ENCODE data around the gene PAX7.

PAX7 gene

DNA sequence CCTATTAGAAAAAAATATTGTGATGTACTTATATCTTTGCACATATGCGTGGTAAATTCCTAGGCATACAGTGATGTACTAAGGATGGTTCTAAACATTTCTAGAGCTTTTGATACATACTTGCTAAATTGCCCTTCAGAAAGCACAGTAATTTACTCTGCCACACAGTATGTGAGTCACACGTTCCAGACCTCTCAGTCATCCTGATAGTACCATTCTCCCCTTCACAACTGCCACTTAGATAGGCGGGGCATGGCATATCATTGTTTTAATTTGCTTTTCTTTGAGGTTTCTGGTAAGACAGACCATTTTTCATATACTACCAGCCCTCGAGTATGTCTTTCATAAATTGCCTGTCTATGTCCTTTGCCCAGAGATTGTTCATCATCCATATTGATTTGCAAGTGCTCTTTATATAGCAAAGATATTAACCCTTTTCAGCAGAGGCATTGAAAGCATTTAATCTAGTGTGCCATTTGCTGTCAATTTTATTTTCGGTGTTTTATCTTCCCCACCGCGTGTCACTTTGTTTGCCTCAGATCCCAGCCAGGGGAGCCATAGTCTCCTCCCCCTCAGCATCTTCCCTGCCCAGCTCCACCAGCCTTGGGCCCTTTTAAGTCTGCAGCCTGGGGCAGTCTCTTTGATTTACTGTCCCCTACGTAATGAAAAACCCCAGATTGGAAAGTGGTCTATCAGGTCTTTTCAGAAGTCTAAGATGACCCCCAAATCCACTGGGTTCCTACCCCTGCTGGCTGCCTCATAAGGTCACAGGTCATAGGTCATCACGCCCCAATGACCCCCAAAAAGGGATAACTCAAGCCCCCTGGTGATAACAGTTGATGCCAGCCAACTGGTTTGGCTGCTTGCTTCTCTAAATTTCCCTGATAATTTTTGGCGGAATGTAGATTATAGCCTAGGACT lies 11.8 kb upstream of the PAX7 start:
- no peaks in the 10 kb centered on the region for H3K36me3 ChIP-seq (ENCODE audit: control insufficient read depth in 4 of 4, insufficient read depth in 4 of 4, low read length in 3 of 4)
- H3K27me3 ChIP-seq (replicated peaks in 2 of 5; ENCODE audit: control insufficient read depth in 4 of 5, insufficient read depth in 5 of 5, low read length in 4 of 5): peaks cover 2 to 81% (median 17%) of the 10 kb centered on the region in 5 experiments
- no peak for DNase-seq
- no peaks in the 10 kb centered on the region for H3K4me1 ChIP-seq (ENCODE audit: control extremely low read depth in 1 of 4, control insufficient read depth in 4 of 4, insufficient read depth in 4 of 4, low read length in 3 of 4)
- no peaks in the 10 kb centered on the region for H3K9me3 ChIP-seq (ENCODE audit: control extremely low read depth in 1 of 5, control insufficient read depth in 4 of 5, insufficient read depth in 2 of 5, low read depth in 1 of 5, low read length in 4 of 5)
- ChIA-PET POLR2A (no interaction called here), CTCF (no interaction called here)
- H3K4me3 ChIP-seq (ENCODE audit: control insufficient read depth in 1 of 7, extremely low read depth in 1 of 7, insufficient read depth in 4 of 7, low read depth in 2 of 7, low read length in 6 of 7): no peak overlapping the region
- 70% methylated on average over 8 of the region's 10 CpGs for WGBS (ENCODE audit: insufficient coverage)
- no peak overlapping the region for H3K27ac ChIP-seq (ENCODE audit: insufficient read depth in 1 of 2, low read depth in 1 of 2, low read length in 2 of 2, poor library complexity in 1 of 2, severe bottlenecking in 2 of 2)

DNA sequence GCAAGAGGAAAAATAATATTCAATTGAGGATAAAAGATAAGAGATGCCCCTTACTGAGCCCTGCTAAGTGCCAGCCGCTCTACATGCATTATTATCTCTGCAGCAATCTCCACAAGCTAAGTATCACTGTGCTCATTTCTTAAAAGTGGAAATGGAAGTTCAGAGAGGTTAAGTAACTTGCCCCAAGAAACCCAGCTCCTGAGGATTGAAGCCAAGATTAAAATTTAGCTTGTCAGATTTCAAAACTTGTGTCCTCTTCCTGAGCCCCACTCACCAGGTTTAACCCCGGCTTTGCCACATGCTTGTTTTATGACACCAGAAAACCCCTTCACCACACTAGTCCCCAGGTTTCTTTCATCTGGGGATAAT lies 11.2 kb upstream of the PAX7 start:
- Histone ChIP-seq H3K27ac (ENCODE audit: insufficient read depth in 1 of 2, low read depth in 1 of 2, low read length in 2 of 2, poor library complexity in 1 of 2, severe bottlenecking in 2 of 2) (no peak overlapping the region), H3K27me3 (replicated peaks in 2 of 5; ENCODE audit: control insufficient read depth in 4 of 5, insufficient read depth in 5 of 5, low read length in 4 of 5) (peaks cover 2 to 81% (median 18%) of the 10 kb centered on the region in 5 experiments), H3K4me3 (ENCODE audit: control insufficient read depth in 1 of 7, extremely low read depth in 1 of 7, insufficient read depth in 4 of 7, low read depth in 2 of 7, low read length in 6 of 7) (no peak overlapping the region), H3K36me3 (ENCODE audit: control insufficient read depth in 4 of 4, insufficient read depth in 4 of 4, low read length in 3 of 4) (no peaks in the 10 kb centered on the region), H3K4me1 (ENCODE audit: control extremely low read depth in 1 of 4, control insufficient read depth in 4 of 4, insufficient read depth in 4 of 4, low read length in 3 of 4) (no peaks in the 10 kb centered on the region), H3K9me3 (ENCODE audit: control extremely low read depth in 1 of 5, control insufficient read depth in 4 of 5, insufficient read depth in 2 of 5, low read depth in 1 of 5, low read length in 4 of 5) (no peaks in the 10 kb centered on the region)
- no peak for DNase-seq
- WGBS (ENCODE audit: insufficient coverage): 100% methylated on average over 1 of the region's 2 CpGs
- CTCF ChIA-PET: no interaction called here
- POLR2A ChIA-PET: no interaction called here

DNA sequence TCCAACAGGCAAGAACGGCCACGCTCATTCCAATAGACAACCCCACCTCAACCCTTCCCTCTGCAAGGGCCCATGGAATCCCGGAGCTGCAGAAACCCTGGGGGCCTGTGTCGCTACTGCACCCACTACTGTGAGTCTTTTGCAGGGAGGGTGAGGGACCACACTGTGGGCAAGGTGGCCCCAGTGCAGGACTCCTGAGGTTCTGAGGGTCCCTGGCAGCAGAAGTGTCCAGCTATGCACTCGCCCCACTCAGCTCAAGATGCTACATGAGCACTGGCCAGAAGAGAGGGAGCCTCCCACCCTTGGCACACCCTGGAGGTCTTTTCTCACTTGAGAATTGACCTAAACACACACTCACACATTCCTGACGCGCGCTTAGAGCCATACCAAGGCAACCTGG lies 2.1 kb upstream of the PAX7 start:
- H3K36me3 ChIP-seq (ENCODE audit: control insufficient read depth in 4 of 4, insufficient read depth in 4 of 4, low read length in 3 of 4): no peaks in the 10 kb centered on the region
- H3K4me1 ChIP-seq (ENCODE audit: control extremely low read depth in 1 of 4, control insufficient read depth in 4 of 4, insufficient read depth in 4 of 4, low read length in 3 of 4): peaks cover 0 to 10% (median 3%) of the 10 kb centered on the region in 4 experiments
- H3K9me3 ChIP-seq (ENCODE audit: control extremely low read depth in 1 of 5, control insufficient read depth in 4 of 5, insufficient read depth in 2 of 5, low read depth in 1 of 5, low read length in 4 of 5): peaks cover 0 to 1% (median 0%) of the 10 kb centered on the region in 5 experiments
- DNase-seq: no peak
- WGBS (ENCODE audit: insufficient coverage): 63% methylated on average over 7 of the region's 8 CpGs
- ChIA-PET POLR2A (no interaction called here), CTCF (no interaction called here)
- no peak overlapping the region for H3K4me3 ChIP-seq (ENCODE audit: control insufficient read depth in 1 of 7, extremely low read depth in 1 of 7, insufficient read depth in 4 of 7, low read depth in 2 of 7, low read length in 6 of 7)
- H3K27me3 ChIP-seq (replicated peaks in 2 of 5; ENCODE audit: control insufficient read depth in 4 of 5, insufficient read depth in 5 of 5, low read length in 4 of 5): peaks cover 12 to 99% (median 60%) of the 10 kb centered on the region in 5 experiments
- no peak overlapping the region for H3K27ac ChIP-seq (ENCODE audit: insufficient read depth in 1 of 2, low read depth in 1 of 2, low read length in 2 of 2, poor library complexity in 1 of 2, severe bottlenecking in 2 of 2)

DNA sequence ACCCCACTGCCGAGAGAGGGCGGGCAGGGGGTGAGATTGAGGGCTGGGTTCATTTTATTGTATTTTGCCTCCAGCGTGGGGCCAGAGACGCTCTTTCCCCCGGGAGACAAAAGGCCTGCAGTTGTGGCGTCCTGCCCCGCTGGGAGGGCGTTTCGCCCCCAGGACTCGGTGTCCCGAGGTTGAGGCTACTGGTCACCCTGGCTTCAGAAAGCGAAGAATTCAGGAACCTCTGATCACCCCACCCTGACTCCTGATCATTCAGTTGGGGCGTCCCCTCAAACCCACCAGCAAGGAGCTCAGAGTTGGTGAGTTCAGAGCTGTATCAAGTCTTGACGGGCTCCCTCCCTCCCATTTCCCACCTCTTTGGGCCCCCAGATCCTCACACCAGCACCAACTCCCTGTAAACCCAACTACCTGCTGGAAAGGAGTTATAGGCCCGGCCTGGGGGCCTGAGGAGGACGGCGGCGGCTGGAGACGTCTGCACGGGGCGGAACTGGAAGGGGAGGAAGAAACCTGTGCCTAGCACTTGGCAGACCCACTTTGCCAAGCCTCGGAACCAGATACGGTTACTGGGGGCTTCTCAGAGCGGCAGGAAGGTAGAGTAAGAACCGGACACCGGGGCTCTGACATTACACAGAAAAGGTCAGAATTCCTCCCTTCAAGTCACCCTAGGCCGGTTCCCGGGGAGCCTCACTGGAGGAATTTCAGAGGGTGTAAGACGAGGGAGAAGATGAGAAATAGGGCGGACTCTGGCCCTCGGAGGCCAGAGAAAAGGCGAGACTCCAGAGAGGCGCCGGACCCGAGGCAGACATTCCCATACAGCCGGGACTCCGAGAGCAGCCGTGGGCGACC lies 761 bp upstream of the PAX7 start:
- WGBS (ENCODE audit: insufficient coverage): 12% methylated on average over 27 of the region's 39 CpGs
- H3K27me3 ChIP-seq (replicated peaks in 2 of 5; ENCODE audit: control insufficient read depth in 4 of 5, insufficient read depth in 5 of 5, low read length in 4 of 5): peaks cover 10 to 99% (median 62%) of the 10 kb centered on the region in 5 experiments
- CTCF ChIA-PET: no interaction called here

DNA sequence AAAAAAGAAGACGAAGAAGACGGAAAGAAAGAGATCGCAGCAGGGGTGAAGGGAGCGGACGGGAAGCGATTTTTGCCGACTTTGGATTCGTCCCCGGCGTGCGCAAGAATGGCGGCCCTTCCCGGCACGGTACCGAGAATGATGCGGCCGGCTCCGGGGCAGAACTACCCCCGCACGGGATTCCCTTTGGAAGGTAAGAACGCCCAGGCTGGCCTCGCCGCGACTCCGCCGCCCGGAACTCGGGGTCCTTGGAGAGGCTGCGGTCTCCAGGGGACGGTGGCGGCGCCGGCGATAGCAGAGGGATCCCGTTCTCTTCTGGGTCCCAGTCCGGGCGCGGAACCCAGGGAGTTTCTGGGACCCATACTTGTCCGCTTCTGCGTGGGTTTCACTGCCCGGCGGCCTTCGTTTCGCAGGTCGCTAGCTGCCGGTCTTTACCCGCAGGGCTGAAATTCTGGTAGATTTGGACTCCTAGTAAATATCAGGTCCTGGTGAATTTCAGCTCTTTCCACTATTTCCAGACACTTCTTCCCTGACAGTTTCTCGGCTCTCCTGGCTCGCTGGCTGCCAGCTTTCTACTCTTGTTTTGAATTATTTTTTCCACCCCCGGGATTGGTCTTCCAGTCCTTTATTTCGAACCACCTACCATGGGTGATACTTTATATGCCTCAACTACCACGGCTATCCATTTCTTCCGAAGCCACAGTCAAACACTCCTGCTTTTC lies 1.0 kb downstream of the PAX7 start:
- Histone ChIP-seq H3K27me3 (replicated peaks in 2 of 5; ENCODE audit: control insufficient read depth in 4 of 5, insufficient read depth in 5 of 5, low read length in 4 of 5) (peaks cover 9 to 99% (median 62%) of the 10 kb centered on the region in 5 experiments), H3K4me3 (ENCODE audit: control insufficient read depth in 1 of 7, extremely low read depth in 1 of 7, insufficient read depth in 4 of 7, low read depth in 2 of 7, low read length in 6 of 7) (no peak overlapping the region), H3K36me3 (ENCODE audit: control insufficient read depth in 4 of 4, insufficient read depth in 4 of 4, low read length in 3 of 4) (no peaks in the 10 kb centered on the region), H3K9me3 (ENCODE audit: control extremely low read depth in 1 of 5, control insufficient read depth in 4 of 5, insufficient read depth in 2 of 5, low read depth in 1 of 5, low read length in 4 of 5) (peaks cover 0 to 1% (median 0%) of the 10 kb centered on the region in 5 experiments), H3K27ac (ENCODE audit: insufficient read depth in 1 of 2, low read depth in 1 of 2, low read length in 2 of 2, poor library complexity in 1 of 2, severe bottlenecking in 2 of 2) (no peak overlapping the region), H3K4me1 (ENCODE audit: control extremely low read depth in 1 of 4, control insufficient read depth in 4 of 4, insufficient read depth in 4 of 4, low read length in 3 of 4) (peaks cover 0 to 10% (median 3%) of the 10 kb centered on the region in 4 experiments)
- WGBS (ENCODE audit: insufficient coverage): 2% methylated on average over 50 of the region's 53 CpGs
- CTCF ChIA-PET: no interaction called here
- DNase-seq: no peak
- POLR2A ChIA-PET: no interaction called here

More for the DNA sequence above, 761 bp upstream of the PAX7 start:
- Histone ChIP-seq H3K27ac (ENCODE audit: insufficient read depth in 1 of 2, low read depth in 1 of 2, low read length in 2 of 2, poor library complexity in 1 of 2, severe bottlenecking in 2 of 2) (no peak overlapping the region), H3K36me3 (ENCODE audit: control insufficient read depth in 4 of 4, insufficient read depth in 4 of 4, low read length in 3 of 4) (no peaks in the 10 kb centered on the region), H3K4me1 (ENCODE audit: control extremely low read depth in 1 of 4, control insufficient read depth in 4 of 4, insufficient read depth in 4 of 4, low read length in 3 of 4) (peaks cover 0 to 10% (median 3%) of the 10 kb centered on the region in 4 experiments), H3K9me3 (ENCODE audit: control extremely low read depth in 1 of 5, control insufficient read depth in 4 of 5, insufficient read depth in 2 of 5, low read depth in 1 of 5, low read length in 4 of 5) (peaks cover 0 to 1% (median 0%) of the 10 kb centered on the region in 5 experiments), H3K4me3 (ENCODE audit: control insufficient read depth in 1 of 7, extremely low read depth in 1 of 7, insufficient read depth in 4 of 7, low read depth in 2 of 7, low read length in 6 of 7) (no peak overlapping the region)
- DNase-seq: no peak
- POLR2A ChIA-PET: no interaction called here

DNA sequence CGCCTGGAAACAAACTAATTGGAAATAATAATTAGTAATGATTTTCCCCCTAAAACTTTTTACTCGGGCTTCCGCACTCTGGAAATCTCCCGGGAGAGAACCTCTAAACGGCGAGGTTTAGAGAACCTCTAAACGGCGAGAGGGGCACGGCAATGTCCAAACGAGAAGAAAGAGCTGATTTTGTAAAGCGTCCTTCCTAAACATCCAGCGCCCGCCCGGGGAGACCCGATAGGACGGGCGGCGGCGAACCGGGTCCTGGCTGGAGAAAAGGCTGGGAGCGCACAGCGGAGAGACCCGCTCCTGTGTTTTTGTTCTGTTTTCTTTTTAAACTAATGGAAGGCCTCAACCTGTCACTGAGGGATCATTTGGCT lies 1.6 kb downstream of the PAX7 start:
- Histone ChIP-seq H3K36me3 (ENCODE audit: control insufficient read depth in 4 of 4, insufficient read depth in 4 of 4, low read length in 3 of 4) (no peaks in the 10 kb centered on the region), H3K4me1 (ENCODE audit: control extremely low read depth in 1 of 4, control insufficient read depth in 4 of 4, insufficient read depth in 4 of 4, low read length in 3 of 4) (peaks cover 0 to 10% (median 3%) of the 10 kb centered on the region in 4 experiments), H3K27me3 (replicated peaks in 2 of 5; ENCODE audit: control insufficient read depth in 4 of 5, insufficient read depth in 5 of 5, low read length in 4 of 5) (peaks cover 9 to 99% (median 66%) of the 10 kb centered on the region in 5 experiments), H3K4me3 (ENCODE audit: control insufficient read depth in 1 of 7, extremely low read depth in 1 of 7, insufficient read depth in 4 of 7, low read depth in 2 of 7, low read length in 6 of 7) (no peak overlapping the region), H3K9me3 (ENCODE audit: control extremely low read depth in 1 of 5, control insufficient read depth in 4 of 5, insufficient read depth in 2 of 5, low read depth in 1 of 5, low read length in 4 of 5) (no peaks in the 10 kb centered on the region), H3K27ac (ENCODE audit: insufficient read depth in 1 of 2, low read depth in 1 of 2, low read length in 2 of 2, poor library complexity in 1 of 2, severe bottlenecking in 2 of 2) (no peak overlapping the region)
- POLR2A ChIA-PET: no interaction called here
- CTCF ChIA-PET: no interaction called here
- no peak for DNase-seq
- 5% methylated on average over 22 of the region's 23 CpGs for WGBS (ENCODE audit: insufficient coverage)

Measured in common myeloid progenitor, CD34-positive (primary cell).